ENCODE results near the gene CHCHD10. TPM values are rescaled to one million over a fixed set of nuclear protein-coding genes. Genes with fewer than 3 reads are reported as not detected.

CHCHD10 gene
- total RNA-seq, 4 donors from 2014 or later, result 22.9 to 97.7 (median 44.6) TPM

- no peak overlapping the region for H3K4me3 ChIP-seq
- H3K4me1 ChIP-seq, result peaks cover 44 to 74% (median 66%) of the 10 kb centered on the region in 4 donors
- no peaks in the 10 kb centered on the region for H3K9me3 ChIP-seq
- 56% methylated on average over 8 of the region's 12 CpGs for WGBS
- H3K27ac ChIP-seq (replicated peaks in 1 of 4), result peak overlapping the region in 1 of 4 donors; percentile 3
- no peaks in the 10 kb centered on the region for H3K36me3 ChIP-seq
- intact Hi-C loops (cut with DNase I), result no loop called here
- DNase-seq (ENCODE audit: extremely low spot score), result no peak
- no peaks in the 10 kb centered on the region for H3K27me3 ChIP-seq
- TF ChIP-seq POLR2A (IDR thresholded peaks at IDR 0.05; ENCODE audit: low read depth) (no peak), CTCF (IDR thresholded peaks at IDR 0.05) (no peak), POLR2AphosphoS5 (IDR thresholded peaks at IDR 0.05) (no peak), EP300 (IDR thresholded peaks at IDR 0.05) (no peak)
Measured at GRCh38 chr22:23774114-23774921, 6.5 kb upstream of the CHCHD10 start.

DNA sequence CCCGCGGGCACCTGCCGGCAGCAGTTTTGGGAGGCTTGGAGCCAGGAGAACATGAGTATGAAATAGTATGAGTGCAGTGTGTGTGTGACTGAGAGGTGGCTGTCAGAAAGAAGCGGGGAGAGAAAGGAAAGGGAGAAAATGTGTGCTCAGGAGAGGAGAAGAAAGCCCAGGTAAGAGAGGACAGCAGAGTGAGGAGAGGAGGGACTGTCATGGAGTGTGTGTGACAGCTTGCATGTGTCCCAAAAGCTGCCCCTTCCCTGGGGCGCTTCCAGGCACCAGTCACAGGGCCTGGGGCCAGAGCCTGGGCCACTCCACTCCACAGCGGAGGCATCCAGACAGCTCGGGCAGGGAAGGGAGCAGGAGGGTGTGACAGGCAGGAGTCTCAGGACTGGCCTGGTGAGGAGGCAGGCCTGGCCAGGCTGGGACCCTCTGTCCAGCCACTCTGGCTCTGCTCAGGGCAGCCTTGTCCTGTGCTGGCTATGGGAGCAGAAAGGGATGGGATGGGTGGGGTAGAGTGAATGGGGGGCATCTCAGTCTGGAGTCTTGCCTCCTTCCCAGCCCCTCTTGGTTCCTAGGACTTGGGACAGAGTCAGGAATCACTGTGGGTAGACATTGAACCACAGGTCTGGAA, 5.8 kb upstream of the CHCHD10 start:
- Histone ChIP-seq H3K4me1 (peaks cover 49 to 82% (median 73%) of the 10 kb centered on the region in 4 donors), H3K9me3 (no peaks in the 10 kb centered on the region), H3K4me3 (peak overlapping the region; percentile 63 to 72 (median 67)), H3K36me3 (no peaks in the 10 kb centered on the region), H3K27ac (replicated peaks in 1 of 4) (peak overlapping the region; percentile 5 to 79 (median 73)), H3K27me3 (no peaks in the 10 kb centered on the region)
- TF ChIP-seq CTCF (IDR thresholded peaks at IDR 0.05), result no peak
- no peak for TF ChIP-seq POLR2AphosphoS5 (IDR thresholded peaks at IDR 0.05)
- TF ChIP-seq EP300 (IDR thresholded peaks at IDR 0.05), result no peak
- TF ChIP-seq POLR2A (IDR thresholded peaks at IDR 0.05; ENCODE audit: low read depth), result no peak
- DNase-seq (ENCODE audit: extremely low spot score), result no peak
- intact Hi-C loops (cut with DNase I), result no loop called here
- 59% methylated on average over 7 of the region's 7 CpGs for WGBS

- Histone ChIP-seq H3K4me3 (peak within 1 kb of the TSS; percentile 63 to 72 (median 67)), H3K9me3 (no peaks in the 10 kb centered on the region), H3K36me3 (no peaks in the 10 kb centered on the region), H3K4me1 (peaks cover 48 to 83% (median 75%) of the 10 kb centered on the region in 4 donors), H3K27me3 (no peaks in the 10 kb centered on the region), H3K27ac (replicated peaks in 1 of 4) (peak within 1 kb of the TSS; percentile 69 to 79 (median 74))
- intact Hi-C loops (cut with DNase I), result no loop called here
- DNase-seq (ENCODE audit: extremely low spot score), result no peak
- WGBS, result 25% methylated on average over 9 of the region's 79 CpGs
- no peak for TF ChIP-seq EP300 (IDR thresholded peaks at IDR 0.05)
- peak in 2 of 3 experiments; percentile 3 to 10 for TF ChIP-seq CTCF (IDR thresholded peaks at IDR 0.05)
Measured at GRCh38 chr22:23772649-23773473, 5.1 kb upstream of the CHCHD10 start, which contains the start of gene MMP11. TSS of gene MMP11 (plus strand) at chr22:23772849. CDS start at chr22:23772871, 22 bp downstream.

GRCh38 chr22:23772315-23772648, 4.5 kb upstream of the CHCHD10 start:
- DNase-seq (ENCODE audit: extremely low spot score), result no peak
- Histone ChIP-seq H3K4me3 (peak overlapping the region; percentile 63 to 72 (median 67)), H3K27me3 (no peaks in the 10 kb centered on the region), H3K27ac (replicated peaks in 1 of 4) (peak overlapping the region; percentile 69 to 79 (median 74)), H3K9me3 (no peaks in the 10 kb centered on the region), H3K36me3 (no peaks in the 10 kb centered on the region), H3K4me1 (peaks cover 46 to 82% (median 74%) of the 10 kb centered on the region in 4 donors)
- WGBS, result 22% methylated on average over 3 of the region's 6 CpGs
- TF ChIP-seq POLR2A (IDR thresholded peaks at IDR 0.05; ENCODE audit: low read depth) (no peak), POLR2AphosphoS5 (IDR thresholded peaks at IDR 0.05) (no peak), CTCF (IDR thresholded peaks at IDR 0.05) (no peak), EP300 (IDR thresholded peaks at IDR 0.05) (no peak)
- intact Hi-C loops (cut with DNase I), result no loop called here
